Measurements from ENCODE around the gene COL4A1. TPM values are rescaled to one million over a fixed set of nuclear protein-coding genes. Genes with fewer than 3 reads are reported as not detected.

The COL4A1 gene
- total RNA-seq, 1 donor from 2014 or later: 1,996 TPM

DNA sequence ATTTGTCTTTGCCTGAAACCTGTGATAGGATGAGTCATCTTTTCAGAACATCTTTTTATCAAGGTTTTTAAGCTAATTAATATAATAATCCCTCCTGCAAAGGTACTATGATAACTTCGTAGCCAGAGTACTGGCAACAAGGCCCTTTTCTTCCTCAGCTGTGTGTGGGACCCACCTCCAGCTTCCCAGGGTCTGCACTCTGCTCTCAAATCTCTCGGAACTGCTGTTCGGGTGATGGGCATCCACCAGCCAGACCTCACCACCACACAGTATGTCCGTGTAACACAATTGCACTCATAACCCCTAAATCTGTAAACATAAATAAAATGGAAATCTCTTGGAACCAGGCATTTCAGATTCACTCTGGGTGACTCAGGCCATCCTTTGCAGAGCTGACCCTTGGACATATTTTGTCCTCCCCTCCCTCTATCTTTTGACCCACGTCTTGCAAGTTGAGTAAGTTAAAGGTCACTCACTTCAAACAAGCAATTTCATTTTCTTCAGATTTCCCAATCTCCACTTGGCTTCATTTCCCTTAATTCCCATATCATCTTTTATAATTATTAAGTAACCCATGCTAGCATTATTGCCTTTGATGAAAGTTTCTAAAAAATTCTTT is 29.5 kb downstream of the COL4A1 start:
- DNase-seq (ENCODE audit: low spot score): no peak

DNA sequence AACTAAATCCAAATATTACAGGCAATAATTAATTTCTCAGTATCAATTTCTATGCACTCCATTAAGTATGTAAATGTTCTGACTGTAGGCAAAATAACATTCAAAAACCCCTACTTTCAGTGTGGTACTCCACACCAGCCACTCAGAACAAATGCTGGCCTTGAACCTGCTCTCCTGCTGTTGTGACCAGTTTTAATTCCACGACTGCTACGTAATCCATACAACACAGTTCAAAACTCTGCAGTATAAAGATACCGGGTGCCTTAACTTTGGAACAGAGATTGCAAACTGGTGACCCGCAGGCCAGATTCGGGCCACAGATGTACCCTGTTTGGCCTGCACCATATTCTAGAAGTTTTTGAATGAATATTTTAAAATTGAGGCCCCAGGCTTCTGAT is 30.4 kb downstream of the COL4A1 start:
- DNase-seq (ENCODE audit: low spot score): no peak

DNA sequence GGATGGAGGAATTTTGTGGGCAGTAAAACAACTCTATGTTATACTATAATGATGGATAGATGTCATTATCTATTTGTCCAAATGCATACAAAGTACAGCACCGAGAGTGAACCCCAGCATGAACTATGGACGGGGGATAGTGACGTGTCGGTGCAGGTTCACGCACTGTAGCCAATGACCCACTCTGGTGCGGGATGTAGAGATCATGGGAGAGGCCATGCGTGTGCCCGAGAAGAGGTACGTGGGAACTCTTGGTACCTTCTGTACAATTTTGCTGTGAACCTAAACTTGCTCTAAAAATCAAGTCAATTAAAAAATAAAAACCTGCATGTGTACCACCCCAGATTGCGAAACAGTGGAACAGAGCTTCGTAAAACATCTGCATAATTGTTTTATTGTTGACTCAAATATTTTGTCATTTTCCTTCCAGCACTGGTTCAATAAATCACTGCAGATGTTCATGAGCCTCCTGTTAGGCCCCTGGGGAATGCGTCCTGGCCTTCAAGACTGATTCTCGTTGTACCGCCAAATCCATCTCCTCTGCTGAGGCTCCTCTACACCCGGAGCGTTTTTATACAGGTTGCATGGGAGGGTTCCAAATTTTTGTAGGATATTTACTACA is 30.9 kb downstream of the COL4A1 start:
- DNase-seq (ENCODE audit: low spot score): no peak

DNA sequence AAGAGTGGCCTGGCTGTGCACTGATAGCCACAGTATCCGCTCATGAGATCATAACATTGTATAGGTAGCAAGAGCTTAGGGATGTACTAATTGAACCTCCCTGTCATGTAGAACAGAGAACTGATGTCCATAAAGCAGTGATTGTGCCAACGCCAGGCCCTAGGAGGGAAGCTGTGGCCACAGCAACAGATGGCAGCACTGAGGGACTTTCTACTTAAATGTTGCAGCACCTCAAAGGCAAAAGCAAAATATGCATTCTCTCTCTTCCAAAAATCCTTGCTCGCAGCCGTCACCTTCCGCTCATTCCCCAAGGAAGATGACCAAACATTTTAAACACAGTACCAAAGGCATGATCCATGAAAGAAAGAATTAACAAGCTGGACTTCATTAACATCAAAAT is 32.3 kb downstream of the COL4A1 start:
- DNase-seq (ENCODE audit: low spot score): no peak

DNA sequence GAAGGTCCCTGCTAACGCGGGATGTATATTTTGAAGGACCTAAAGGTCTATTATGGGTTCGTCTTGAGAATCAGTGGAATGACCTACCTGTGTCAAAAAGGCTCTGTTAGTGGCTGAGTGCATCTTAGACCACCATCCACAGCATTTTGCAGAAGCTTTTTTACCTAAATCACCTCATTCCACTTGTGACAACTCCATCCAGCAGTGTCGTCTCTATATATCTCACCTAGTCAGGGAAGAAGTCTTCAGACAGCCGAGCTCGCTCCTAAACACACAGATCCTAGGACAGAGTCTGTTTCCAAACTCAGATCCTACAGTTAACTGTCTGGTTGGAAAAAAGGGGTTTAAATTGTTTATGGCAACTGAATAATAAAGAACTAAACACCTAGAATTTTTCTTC is 33.7 kb downstream of the COL4A1 start:
- no peak for DNase-seq (ENCODE audit: low spot score)

DNA sequence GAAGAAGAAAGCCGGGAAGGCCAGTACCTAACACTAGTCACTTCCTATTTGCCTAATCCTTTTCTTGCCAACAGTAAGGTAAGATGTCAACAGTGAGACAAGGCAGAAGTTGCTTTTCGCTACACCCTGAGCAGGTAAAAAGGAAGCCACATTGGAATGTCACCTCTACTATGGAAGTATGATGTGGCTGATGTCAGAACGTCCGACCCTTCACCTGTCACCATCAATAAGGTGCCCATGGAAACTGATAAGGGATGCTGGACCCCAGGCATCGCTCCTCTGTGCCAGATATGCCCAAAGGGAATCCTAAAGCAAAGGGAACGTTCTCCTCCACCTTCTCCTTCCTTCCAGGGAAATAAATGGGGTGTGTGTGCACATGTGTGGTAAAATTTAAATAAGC is 34.3 kb downstream of the COL4A1 start:
- peak; percentile 26 for DNase-seq (ENCODE audit: low spot score)

DNA sequence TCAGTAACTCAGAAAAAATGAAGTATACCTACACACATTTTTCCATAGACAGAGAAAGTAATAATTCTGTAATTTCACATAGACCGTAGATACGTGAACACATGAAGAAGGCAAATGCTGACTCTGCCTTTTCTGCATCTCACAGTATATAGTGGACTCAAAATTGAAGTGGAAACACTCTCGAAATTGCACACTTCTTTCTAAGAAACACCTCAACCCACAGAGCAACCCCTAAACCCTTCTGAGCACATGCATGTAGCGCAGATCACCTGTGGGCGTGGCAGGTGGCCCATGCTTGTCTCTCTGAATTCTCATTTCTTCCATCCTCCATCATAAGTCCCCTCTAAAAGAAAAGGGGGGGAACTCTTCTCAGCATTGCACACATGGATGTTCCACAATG is 34.7 kb downstream of the COL4A1 start:
- DNase-seq (ENCODE audit: low spot score): peak; percentile 20

DNA sequence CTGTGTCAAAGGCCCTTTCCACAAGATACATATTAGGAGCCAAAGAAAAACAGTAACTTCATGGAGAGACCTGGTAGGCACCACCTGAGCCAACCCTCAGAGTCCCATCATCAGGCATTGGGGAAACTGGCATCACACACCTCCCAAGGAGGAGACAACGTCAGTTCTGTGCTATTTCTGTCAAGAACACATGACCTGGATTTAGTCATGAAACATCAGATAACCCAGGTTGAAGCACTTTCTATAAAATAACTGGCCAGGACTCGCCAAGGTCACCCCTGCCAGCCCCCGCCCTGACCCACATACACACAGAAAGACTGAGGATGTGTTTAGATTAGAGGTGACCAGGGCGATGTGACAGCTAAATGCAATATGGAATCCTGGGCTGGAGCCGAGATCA is 35.6 kb downstream of the COL4A1 start:
- no peak for DNase-seq (ENCODE audit: low spot score)

DNA sequence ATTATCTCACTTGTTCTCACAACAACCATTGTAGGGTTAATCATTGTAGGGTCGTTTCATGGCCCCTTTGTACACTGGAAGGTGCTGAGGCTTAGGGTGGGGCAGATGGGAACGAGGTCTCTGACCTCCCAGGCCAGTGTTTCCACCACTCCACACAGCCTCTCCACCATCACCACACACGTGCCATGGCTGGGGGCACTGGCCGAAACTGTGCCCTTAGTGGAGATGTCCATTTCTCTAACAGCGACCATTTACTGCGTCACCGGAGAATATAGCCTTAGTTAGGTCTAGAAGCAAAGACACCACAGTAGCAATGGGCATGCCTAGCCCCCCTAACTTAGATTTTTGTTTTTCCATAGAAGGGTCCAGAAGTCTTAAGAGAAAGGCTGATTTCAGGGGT is 36.5 kb downstream of the COL4A1 start:
- DNase-seq (ENCODE audit: low spot score): no peak

DNA sequence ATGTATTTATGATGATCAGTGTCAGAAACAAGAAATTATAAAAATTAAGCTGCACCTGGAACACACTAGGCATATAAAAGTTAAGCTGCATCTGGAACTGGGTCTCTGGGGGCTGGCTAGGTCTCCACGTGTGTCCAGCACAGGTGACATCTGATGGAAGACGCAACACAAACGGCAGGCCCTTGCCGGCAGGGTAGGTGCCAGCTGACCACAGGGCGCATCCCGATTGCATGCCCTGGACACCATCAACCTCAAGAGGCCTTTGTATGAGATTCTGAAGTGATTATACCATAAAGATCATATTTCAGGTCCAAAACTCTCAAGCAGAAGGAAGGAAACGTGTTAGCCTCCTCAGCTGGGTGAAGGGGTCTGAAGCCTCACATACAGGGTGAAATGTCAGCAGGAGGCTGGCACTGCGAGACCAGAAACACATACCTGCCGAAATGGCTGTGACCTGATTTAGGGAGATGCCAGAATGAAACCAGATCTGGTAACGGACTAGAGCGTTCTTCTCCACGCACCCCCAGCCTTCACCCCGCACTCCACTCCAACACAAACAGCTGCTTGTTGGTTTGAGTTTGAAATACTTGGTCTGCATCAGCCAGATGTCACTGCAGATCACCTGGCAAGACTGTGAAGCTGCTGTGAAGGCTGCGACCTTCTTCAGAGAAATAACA is 37.3 kb downstream of the COL4A1 start:
- DNase-seq (ENCODE audit: low spot score): no peak

DNA sequence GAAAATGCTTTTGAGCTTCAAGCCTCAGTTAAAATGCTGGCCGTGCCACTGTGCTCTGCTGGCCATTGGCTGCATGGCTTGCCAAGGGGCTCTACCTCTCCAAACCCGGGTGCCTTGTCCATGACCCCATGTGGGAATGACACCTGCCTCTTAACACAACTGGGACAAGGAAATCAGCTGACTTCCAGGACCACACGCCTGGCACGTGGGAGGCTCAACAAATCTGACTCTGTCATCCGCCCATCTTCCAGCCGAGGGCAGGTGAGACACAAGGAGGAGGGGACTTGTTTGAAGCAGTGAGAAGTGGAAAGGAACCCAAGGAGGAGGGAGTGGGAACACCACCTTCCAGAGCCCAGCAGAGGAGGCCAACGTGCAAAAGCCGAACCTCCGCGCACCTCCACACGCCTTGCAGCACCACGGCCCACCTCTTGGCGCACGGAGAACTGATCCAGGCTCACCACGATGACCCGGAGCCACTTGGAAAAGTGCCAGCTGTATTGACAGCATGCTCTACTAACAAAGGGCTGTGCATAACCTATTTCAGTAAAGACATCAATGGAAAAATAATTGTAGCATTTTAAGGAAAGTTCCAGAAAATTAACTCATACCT is 38.3 kb downstream of the COL4A1 start:
- DNase-seq (ENCODE audit: low spot score): no peak

DNA sequence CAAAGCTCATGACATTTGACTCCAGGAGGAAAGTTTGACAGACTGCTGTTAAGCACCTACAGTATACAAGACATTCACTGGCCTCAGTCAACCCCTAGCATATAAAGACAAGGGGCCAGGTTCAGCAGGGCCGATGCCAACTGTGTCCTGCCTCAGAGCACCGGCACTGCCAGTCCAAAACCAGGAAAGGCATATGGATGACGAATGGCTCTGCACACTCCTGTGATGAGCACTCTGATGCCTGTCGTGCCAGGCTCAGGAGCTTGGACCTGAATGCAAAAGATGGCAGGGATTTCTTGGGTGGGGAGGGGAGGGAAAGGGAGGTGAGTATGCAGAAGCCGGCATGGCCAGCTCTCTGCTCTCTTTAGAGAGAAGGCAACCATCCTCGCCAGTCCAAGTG is 38.9 kb downstream of the COL4A1 start:
- DNase-seq (ENCODE audit: low spot score): no peak

DNA sequence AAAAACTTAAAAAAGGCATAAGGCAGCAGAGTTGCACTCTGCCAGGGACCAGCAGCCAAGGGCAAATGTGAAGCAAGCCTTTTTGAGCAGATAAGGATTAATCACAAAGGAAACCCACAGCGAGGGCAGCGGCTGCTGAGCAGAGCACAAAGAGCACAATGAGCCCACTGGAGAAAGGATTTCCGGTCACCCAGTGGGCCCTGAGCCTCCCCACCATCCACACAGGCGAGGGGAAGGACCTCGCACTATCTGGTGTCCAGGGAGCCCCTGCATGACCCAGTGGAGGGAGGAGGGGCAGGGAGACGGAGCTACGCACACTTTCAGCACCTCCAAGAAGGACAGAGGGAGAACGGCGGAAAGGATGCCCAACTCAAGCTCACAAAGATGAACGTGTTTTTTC is 40.0 kb downstream of the COL4A1 start:
- DNase-seq (ENCODE audit: low spot score): no peak

DNA sequence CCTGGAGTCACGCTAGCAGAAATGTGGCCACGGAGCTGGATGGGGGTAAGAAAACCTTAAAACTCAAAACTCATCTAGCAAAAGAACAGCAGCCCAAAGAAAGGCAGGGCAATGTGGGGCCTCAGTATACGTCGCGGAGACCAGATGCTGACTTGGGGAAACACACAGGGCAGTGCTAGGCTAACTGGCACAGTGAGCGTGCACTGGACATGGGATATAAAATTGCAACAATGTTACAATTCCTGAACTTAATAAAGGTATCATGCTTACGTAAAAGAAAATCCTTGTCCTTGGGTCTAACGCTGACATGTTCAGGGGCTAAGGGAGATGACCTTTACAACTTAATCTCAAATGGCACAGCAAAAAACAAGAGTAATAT is 40.5 kb downstream of the COL4A1 start:
- no peak for DNase-seq (ENCODE audit: low spot score)

DNA sequence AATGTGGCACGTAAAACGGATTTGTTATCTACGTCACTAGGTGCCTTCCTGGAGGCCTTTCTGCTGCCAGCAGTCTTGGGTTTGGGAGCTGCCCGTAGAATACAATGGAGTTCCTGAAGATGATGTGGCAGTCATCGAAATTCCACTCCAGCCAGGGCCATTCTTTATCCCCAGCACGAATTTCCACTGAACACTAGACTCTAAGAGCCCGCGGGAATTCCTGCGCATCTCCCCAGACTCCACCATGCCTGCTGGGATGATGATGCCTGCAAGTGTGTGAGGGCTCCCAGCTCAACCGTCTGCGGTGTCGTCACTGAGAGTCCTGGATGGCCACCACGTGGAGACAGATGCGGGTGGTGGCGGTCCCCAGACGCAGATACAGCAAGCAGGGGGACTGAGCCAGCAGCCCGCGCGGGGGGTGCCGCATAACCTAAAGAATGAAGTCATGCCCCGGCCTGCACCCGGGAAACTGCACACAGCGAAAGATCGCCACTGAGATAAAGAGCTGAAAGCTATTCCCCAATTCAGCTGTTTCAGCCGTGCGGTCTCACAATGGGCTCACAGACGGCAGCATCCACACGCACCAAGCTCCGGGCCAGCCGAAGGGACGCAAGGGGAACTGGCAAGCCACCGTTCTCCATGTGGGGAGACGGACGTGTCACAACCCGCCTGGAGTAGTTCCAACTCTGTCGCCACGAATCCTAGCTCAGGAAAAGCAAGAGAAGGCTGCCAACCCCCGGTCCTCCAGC is 41.1 kb downstream of the COL4A1 start:
- DNase-seq (ENCODE audit: low spot score): no peak

DNA sequence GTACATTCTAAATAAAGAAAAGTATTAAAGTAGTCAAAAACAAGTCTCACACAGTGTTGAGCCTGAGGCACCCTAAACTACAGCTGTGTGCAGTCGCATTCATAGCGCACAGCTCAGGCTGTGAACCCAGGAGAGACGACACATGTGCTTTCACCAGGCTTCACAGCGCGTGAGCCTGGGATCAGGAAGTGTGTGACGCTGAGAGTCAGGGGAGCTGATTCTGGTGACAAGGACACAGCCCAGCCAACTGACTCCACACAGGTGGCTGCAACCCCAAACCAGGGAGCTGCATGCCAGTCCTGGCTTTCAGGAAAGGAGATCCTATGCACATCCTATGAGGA is 41.6 kb downstream of the COL4A1 start:
- no peak for DNase-seq (ENCODE audit: low spot score)

DNA sequence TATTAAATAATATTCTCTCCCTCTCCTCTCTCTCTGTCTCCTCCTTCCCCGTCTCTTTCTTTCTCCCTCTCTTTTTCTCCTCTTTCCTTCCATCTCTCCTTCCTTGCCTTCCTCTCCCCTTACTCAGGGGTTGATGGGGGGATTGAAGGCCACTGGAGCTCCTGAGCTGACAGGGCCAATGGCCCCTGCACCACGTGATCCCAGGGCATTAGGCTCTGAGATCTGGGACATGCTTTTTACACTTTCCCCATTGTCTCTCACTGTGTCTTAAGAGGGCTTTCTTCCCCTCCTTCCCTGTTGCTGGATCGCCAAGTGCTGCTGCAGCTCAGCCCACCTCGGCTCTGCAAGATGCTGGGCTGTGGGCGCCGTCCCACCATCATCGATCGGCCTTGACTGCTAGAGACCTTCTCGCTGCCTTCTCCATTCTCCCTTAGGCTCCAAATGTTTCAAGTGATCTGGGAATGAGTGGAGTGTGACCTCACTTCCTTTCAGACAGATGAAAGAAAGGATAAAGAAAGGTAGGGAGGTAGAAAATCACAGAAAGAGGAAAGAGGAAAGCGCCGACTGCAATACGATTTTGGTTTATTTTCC is 42.2 kb downstream of the COL4A1 start:
- DNase-seq (ENCODE audit: low spot score): no peak

DNA sequence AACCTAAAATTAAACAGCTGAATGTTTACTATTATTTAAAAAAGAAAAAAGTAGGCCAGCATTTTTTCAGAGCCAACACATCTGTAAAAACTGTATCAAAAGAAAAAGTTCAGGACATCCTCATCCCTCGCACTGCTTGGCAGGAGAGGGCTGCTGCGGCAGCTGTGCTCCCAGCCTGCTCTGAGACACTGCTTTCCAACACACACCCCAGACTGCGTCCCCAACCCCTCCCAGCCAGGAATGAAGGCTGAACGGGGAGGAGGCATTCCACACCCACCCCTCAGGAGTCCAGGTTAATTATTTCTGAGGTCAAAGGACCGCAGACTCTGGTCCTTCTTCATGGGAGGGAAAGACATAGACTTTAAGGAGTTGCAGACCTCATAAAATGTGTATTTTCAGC is 43.1 kb downstream of the COL4A1 start:
- DNase-seq (ENCODE audit: low spot score): no peak

DNA sequence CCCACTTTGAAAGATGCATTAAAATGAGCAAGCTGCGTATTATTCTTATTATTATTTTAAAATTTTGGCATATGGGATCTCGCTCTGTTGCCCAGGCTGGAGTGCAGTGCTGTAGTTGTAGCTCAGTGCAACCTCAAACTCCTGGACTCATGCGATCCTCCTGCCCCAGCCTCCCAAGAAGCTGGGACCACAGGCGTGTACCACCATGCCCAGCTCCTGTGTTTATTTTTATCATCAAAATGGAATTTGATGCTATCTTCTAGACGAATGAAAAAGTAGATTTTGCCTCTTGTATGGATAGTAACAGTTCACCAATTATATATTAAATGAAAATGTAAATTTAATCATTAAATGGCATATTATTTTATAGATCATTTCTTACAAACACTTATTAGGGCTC is 43.6 kb downstream of the COL4A1 start:
- no peak for DNase-seq (ENCODE audit: low spot score)

DNA sequence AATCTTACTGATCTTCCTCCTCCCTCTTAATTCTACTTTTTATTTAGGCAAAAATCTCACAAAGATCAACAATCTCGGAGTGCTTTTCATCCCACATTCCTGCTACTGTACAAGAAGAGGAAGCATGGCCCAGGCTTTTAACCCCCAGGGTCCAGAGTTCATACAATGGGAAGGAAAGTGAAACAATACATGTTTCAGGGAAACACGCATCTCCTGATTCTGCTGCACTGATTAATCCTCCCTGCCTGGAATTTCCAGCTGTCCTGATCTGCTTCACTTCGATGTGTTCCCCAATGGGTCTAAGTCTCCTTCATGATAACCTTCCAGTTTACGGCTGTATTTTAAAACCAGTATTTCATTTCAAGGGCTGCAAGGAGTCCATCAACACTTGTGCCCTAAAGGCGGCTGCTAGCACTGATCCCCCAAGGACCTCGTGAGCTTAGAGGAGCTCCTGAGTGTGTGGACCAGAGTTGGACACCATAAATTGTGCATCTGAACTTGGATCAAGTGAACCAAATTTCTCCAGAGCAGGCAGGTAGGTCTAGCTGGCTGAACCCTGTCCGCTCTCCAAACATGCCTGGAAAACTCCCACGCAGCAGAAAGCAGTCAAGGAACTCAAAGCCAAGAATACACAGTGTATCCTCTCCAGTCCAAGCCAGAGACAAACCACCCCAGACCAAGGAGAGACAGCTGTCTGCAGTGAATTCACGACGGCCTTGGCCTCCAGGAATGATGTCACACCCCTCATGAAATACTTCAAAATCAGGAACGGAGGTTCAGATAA is 44.3 kb downstream of the COL4A1 start:
- no peak for DNase-seq (ENCODE audit: low spot score)

DNA sequence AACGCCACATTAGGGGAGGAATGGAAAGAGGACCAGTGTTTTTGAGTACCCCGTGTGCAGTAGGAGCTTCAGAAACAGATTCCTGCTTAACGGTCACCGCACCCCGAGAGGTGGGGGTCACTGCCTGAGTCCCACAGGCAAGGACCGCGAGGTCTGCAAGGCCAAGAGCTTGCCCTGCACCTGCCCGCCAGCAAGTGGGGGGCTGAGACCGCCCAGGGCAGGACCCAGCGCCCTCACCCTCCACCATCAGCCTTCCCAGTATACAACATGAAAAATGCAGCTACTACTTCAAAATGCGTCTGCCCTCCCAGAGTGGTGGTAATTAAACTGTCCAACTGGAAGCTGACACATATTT is 44.9 kb downstream of the COL4A1 start:
- no peak for DNase-seq (ENCODE audit: low spot score)

Data from mesenteric fat pad (tissue), 1 donor.